HG02884 (cell line): Measurements from ENCODE around the gene FRMD4B.

Source experiments
- ATAC-seq: cut with Tn5 transposase; IDR thresholded peaks from one replicate; pipeline ENCODE4 v1.9.1; 2021; ENCODE audit warnings: mild to moderate bottlenecking, moderate library complexity; ENCODE audit not compliant: unreplicated experiment

FRMD4B gene

GRCh38 chr3:69180869-69181591 lies 204.9 kb downstream of the FRMD4B start:
- no peak for ATAC-seq

- ATAC-seq, result no peak
These were observed 206.0 kb downstream of the FRMD4B start for GRCh38 chr3:69179740-69180372.

GRCh38 chr3:69178838-69179739 lies 206.8 kb downstream of the FRMD4B start:
- ATAC-seq, result no peak

- no peak for ATAC-seq
These were observed 207.8 kb downstream of the FRMD4B start for GRCh38 chr3:69178082-69178481.

- no peak for ATAC-seq
These were observed 210.8 kb downstream of the FRMD4B start for GRCh38 chr3:69174871-69175737.

- no peak for ATAC-seq
These were observed 211.4 kb downstream of the FRMD4B start for GRCh38 chr3:69174445-69174844.

- ATAC-seq, result no peak
These were observed 213.8 kb downstream of the FRMD4B start for GRCh38 chr3:69172058-69172457.

- ATAC-seq, result no peak
These were observed 219.4 kb downstream of the FRMD4B start for GRCh38 chr3:69166446-69166845.

- ATAC-seq, result no peak
These were observed 220.1 kb downstream of the FRMD4B start for GRCh38 chr3:69165744-69166143.

GRCh38 chr3:69164296-69164695 lies 221.6 kb downstream of the FRMD4B start:
- no peak for ATAC-seq

GRCh38 chr3:69162308-69162980 lies 223.4 kb downstream of the FRMD4B start:
- no peak for ATAC-seq

GRCh38 chr3:69161587-69162307 lies 224.1 kb downstream of the FRMD4B start:
- peak; percentile 50 for ATAC-seq

- ATAC-seq, result no peak
These were observed 225.4 kb downstream of the FRMD4B start for GRCh38 chr3:69160525-69160924.

- no peak for ATAC-seq
These were observed 225.8 kb downstream of the FRMD4B start for GRCh38 chr3:69160107-69160506.

GRCh38 chr3:69149586-69149985 lies 236.3 kb downstream of the FRMD4B start:
- no peak for ATAC-seq

GRCh38 chr3:69145688-69146087 lies 240.2 kb downstream of the FRMD4B start:
- ATAC-seq, result no peak

- no peak for ATAC-seq
These were observed 241.2 kb downstream of the FRMD4B start for GRCh38 chr3:69144631-69145245.

GRCh38 chr3:69143612-69144011 lies 242.3 kb downstream of the FRMD4B start:
- ATAC-seq, result no peak
